ENCODE data around the gene RAD23A.

RAD23A gene

DNA sequence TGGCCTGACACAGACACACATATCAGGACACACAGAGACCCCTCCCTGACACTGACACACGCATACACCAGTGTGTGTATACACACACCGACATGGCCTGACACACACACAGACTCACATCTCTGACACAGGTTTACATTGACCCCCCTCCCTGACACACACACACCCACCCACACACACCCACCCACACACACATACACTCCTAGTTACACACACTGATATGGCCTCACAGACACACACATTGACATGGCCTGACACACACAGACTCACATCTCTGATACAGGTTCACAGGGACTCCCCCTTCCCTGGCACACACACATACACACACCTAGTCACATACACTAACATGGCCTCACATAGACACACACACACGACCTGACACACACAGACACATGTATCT is 45.2 kb downstream of the RAD23A start:
- no peak for DNase-seq (ENCODE audit: low read depth)
- H3K4me3 ChIP-seq (ENCODE audit: low read depth, low read length): no peak overlapping the region
- TF ChIP-seq MYC (IDR thresholded peaks at IDR 0.05; ENCODE audit: low read depth, low read length) (no peak), POLR2A (IDR thresholded peaks at IDR 0.05; ENCODE audit: extremely low read depth, insufficient read length) (no peak)
- TF ChIP-seq, protein P1, sequence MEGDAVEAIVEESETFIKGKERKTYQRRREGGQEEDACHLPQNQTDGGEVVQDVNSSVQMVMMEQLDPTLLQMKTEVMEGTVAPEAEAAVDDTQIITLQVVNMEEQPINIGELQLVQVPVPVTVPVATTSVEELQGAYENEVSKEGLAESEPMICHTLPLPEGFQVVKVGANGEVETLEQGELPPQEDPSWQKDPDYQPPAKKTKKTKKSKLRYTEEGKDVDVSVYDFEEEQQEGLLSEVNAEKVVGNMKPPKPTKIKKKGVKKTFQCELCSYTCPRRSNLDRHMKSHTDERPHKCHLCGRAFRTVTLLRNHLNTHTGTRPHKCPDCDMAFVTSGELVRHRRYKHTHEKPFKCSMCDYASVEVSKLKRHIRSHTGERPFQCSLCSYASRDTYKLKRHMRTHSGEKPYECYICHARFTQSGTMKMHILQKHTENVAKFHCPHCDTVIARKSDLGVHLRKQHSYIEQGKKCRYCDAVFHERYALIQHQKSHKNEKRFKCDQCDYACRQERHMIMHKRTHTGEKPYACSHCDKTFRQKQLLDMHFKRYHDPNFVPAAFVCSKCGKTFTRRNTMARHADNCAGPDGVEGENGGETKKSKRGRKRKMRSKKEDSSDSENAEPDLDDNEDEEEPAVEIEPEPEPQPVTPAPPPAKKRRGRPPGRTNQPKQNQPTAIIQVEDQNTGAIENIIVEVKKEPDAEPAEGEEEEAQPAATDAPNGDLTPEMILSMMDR (IDR thresholded peaks at IDR 0.05; ENCODE audit: low read depth, low read length): no peak
- TF ChIP-seq, protein P2, sequence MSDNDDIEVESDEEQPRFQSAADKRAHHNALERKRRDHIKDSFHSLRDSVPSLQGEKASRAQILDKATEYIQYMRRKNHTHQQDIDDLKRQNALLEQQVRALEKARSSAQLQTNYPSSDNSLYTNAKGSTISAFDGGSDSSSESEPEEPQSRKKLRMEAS (IDR thresholded peaks at IDR 0.05; ENCODE audit: low read depth, low read length): no peak

DNA sequence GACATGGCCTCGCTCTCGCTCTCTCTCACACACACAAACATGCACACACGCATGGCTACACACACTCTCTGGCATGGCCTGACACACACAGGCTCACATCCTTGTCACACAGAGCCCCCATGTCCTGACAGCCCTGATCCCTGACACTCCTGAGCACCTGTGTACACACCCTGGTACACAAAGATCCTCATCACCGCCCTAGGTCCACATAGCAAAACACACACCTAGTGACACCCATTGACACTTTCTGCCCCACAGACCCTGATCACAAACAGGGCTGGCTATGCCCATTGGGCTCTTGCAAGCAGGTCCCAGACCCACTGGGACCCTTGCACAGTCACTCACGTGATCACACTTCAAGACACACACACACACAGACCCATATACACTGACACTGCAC is 45.6 kb downstream of the RAD23A start:
- TF ChIP-seq, protein P2 (IDR thresholded peaks at IDR 0.05; ENCODE audit: low read depth, low read length): no peak
- TF ChIP-seq, protein P1 (IDR thresholded peaks at IDR 0.05; ENCODE audit: low read depth, low read length): no peak
- TF ChIP-seq MYC (IDR thresholded peaks at IDR 0.05; ENCODE audit: low read depth, low read length) (no peak), POLR2A (IDR thresholded peaks at IDR 0.05; ENCODE audit: extremely low read depth, insufficient read length) (no peak)
- no peak overlapping the region for H3K4me3 ChIP-seq (ENCODE audit: low read depth, low read length)
- no peak for DNase-seq (ENCODE audit: low read depth)

DNA sequence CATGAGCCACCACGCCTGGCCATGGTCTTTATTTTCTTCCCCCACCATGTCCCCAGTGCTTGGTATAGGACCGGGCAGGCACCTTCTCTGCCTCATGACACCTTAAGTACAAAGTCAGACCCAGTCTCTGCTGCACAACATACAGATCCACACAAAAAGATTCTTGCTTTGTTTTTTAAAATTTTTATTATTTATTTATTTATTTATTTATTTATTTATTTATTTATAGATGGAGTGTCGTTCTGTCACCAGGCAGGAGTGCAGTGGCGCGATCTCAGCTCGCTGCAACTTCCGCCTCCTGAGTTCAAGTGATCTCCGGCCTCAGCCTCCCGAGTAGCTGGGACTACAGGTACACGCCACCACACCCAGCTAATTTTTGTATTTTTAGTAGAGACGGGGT is 47.1 kb downstream of the RAD23A start:
- no peak for DNase-seq (ENCODE audit: low read depth)
- TF ChIP-seq, protein P1 (IDR thresholded peaks at IDR 0.05; ENCODE audit: low read depth, low read length): no peak
- TF ChIP-seq MYC (IDR thresholded peaks at IDR 0.05; ENCODE audit: low read depth, low read length) (no peak), POLR2A (IDR thresholded peaks at IDR 0.05; ENCODE audit: extremely low read depth, insufficient read length) (no peak)
- TF ChIP-seq, protein P2 (IDR thresholded peaks at IDR 0.05; ENCODE audit: low read depth, low read length): no peak
- H3K4me3 ChIP-seq (ENCODE audit: low read depth, low read length): no peak overlapping the region

DNA sequence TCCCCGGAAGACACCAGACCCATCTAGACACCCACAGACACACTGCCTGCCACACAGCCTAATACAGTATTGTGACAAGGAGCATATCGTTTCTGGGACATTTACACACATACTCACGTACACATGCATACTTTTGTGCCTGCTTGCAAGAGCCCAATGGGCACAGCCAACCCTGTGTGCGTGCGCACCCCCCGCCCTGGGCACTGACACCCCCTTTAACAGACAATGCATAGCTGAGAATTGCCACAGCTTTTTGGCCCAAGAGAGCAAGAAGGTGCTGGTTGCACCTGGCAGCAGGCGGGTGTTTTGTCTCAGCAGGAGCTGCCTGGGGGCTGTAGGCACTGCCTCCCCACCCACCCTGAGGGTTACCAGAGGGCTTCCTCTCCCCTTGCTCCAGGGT is 47.9 kb downstream of the RAD23A start:
- no peak for DNase-seq (ENCODE audit: low read depth)

DNA sequence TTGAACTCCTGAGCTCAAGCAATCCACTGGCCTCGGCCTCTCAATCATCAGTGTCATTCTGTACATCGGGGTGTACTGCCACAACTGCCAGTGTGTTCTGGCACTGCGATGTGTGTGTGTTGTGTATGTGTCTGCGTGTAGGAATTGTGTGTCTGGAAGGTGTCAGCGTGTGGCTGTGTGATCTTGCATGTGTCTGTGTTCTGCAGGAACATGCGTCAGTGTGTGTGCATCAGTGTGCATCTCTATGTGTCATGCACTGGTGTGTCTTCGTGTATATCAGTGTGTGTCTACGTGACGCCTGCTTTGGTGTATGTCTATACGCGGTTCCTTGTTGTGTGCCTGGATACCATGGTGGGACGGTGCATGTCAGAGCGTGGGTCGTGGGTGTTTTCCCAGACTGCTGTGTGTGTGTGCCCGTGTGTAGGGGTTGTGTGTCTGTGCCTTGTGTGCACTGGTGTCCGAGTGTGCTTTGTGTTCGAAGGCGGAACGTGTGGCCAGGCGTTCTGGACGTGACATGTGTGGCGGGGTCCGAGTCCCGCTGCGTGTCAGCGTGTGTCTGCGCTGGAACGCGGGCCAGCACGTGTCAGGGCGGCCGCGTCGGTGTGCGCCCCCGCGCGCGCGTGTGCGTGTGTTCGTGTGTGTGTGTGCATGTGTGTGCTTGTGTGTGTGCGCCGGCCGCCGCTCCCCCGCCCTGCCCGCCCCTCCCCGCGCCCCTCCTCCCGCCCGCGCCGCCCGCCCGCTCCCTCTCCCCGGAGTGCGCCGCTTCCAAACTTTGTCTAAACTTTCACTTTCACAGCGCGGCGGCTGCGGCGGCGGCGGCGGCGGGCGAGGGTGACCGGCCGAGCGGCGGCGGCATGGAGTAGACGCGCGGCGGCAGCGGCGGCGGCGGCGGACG is 49.3 kb downstream of the RAD23A start, which contains the start of gene NFIX:
NFIX (plus strand) TSS at position 775 of the 895 bp plus-strand sequence. CDS start 363 bp downstream, outside the sequence.
- no peak for TF ChIP-seq MYC (IDR thresholded peaks at IDR 0.05; ENCODE audit: low read depth, low read length)
- TF ChIP-seq, protein P1 (IDR thresholded peaks at IDR 0.05; ENCODE audit: low read depth, low read length): no peak
- TF ChIP-seq, protein P2 (IDR thresholded peaks at IDR 0.05; ENCODE audit: low read depth, low read length): no peak; the same call in 1 of the 2 replicates
- TF ChIP-seq POLR2A (IDR thresholded peaks at IDR 0.05; ENCODE audit: extremely low read depth, insufficient read length): no peak
- DNase-seq (ENCODE audit: low read depth): peak; percentile 69
- H3K4me3 ChIP-seq (ENCODE audit: low read depth, low read length): peak within 1 kb of the TSS; percentile 60

More for the DNA sequence above, 47.9 kb downstream of the RAD23A start:
- TF ChIP-seq POLR2A (IDR thresholded peaks at IDR 0.05; ENCODE audit: extremely low read depth, insufficient read length) (no peak), MYC (IDR thresholded peaks at IDR 0.05; ENCODE audit: low read depth, low read length) (no peak)
- TF ChIP-seq, protein P1 (IDR thresholded peaks at IDR 0.05; ENCODE audit: low read depth, low read length): no peak
- TF ChIP-seq, protein P2 (IDR thresholded peaks at IDR 0.05; ENCODE audit: low read depth, low read length): no peak
- no peak overlapping the region for H3K4me3 ChIP-seq (ENCODE audit: low read depth, low read length)
